ENCODE data around the gene ELOVL1. TPM values are rescaled to one million over a fixed set of nuclear protein-coding genes. Genes with fewer than 3 reads are reported as not detected.

ELOVL1 gene
- total and polyA plus RNA-seq, 2 of the 13 experiments (the other 11 are each of a cell fraction or from before 2014, with no cell fraction given), result 55.2 to 77.4 TPM

DNA sequence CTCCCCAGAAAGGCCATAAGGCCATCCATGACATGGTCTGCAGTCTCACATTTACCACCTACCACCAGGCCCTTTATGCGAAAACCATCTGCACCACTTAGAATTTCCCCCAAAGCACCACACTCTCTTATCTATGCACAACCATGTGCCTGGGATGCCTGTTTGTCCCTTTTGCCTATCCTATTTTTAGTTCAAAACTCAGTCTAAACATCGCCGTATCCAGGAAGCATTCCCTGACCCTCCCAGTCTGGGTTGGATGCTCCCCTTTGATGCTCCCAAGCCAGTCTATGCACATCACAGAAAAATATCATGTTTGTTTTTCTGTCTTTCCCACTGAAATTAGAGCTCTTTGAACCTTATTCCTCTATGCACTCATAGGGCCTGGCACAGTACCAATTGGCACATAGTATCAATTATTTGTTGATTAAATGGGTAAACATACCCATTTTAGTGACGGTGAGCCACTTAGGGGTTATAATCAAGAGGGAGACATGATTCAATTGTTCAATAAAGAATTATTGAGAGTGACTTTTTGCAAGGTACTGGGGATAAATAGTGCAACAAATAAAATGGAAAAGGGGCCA lies 23.5 kb downstream of the ELOVL1 start (continued):
- TF ChIP-seq NFKB2 (CRISPR knock-in tag; IDR thresholded peaks at IDR 0.05; ENCODE audit: borderline replicate concordance), result no peak
- TF ChIP-seq, protein P1, sequence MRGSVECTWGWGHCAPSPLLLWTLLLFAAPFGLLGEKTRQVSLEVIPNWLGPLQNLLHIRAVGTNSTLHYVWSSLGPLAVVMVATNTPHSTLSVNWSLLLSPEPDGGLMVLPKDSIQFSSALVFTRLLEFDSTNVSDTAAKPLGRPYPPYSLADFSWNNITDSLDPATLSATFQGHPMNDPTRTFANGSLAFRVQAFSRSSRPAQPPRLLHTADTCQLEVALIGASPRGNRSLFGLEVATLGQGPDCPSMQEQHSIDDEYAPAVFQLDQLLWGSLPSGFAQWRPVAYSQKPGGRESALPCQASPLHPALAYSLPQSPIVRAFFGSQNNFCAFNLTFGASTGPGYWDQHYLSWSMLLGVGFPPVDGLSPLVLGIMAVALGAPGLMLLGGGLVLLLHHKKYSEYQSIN (CRISPR knock-in tag; IDR thresholded peaks at IDR 0.05; ENCODE audit: borderline replicate concordance), result no peak
- TF ChIP-seq HCFC1 (IDR thresholded peaks at IDR 0.05; ENCODE audit: low read depth, low read length), result no peak
- TF ChIP-seq, protein P2, sequence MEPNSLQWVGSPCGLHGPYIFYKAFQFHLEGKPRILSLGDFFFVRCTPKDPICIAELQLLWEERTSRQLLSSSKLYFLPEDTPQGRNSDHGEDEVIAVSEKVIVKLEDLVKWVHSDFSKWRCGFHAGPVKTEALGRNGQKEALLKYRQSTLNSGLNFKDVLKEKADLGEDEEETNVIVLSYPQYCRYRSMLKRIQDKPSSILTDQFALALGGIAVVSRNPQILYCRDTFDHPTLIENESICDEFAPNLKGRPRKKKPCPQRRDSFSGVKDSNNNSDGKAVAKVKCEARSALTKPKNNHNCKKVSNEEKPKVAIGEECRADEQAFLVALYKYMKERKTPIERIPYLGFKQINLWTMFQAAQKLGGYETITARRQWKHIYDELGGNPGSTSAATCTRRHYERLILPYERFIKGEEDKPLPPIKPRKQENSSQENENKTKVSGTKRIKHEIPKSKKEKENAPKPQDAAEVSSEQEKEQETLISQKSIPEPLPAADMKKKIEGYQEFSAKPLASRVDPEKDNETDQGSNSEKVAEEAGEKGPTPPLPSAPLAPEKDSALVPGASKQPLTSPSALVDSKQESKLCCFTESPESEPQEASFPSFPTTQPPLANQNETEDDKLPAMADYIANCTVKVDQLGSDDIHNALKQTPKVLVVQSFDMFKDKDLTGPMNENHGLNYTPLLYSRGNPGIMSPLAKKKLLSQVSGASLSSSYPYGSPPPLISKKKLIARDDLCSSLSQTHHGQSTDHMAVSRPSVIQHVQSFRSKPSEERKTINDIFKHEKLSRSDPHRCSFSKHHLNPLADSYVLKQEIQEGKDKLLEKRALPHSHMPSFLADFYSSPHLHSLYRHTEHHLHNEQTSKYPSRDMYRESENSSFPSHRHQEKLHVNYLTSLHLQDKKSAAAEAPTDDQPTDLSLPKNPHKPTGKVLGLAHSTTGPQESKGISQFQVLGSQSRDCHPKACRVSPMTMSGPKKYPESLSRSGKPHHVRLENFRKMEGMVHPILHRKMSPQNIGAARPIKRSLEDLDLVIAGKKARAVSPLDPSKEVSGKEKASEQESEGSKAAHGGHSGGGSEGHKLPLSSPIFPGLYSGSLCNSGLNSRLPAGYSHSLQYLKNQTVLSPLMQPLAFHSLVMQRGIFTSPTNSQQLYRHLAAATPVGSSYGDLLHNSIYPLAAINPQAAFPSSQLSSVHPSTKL (CRISPR knock-in tag; IDR thresholded peaks at IDR 0.05), result peak; percentile 33; the same call in 1 of the 2 replicates
- TF ChIP-seq ZNF260 (CRISPR knock-in tag; IDR thresholded peaks at IDR 0.05; ENCODE audit: borderline replicate concordance, low read depth), result no peak
- TF ChIP-seq PHF21A (CRISPR knock-in tag; IDR thresholded peaks at IDR 0.05), result no peak
- no peak for TF ChIP-seq ZKSCAN5 (CRISPR knock-in tag; IDR thresholded peaks at IDR 0.05)
- TF ChIP-seq ZNF329 (CRISPR knock-in tag; IDR thresholded peaks at IDR 0.05; ENCODE audit: low read depth), result no peak
- 0 out of 2 replicates have a peak, but pooled peaks have one; percentile 16 for TF ChIP-seq SAP130 (CRISPR knock-in tag; IDR thresholded peaks at IDR 0.05; ENCODE audit: low read depth)
- no peak for TF ChIP-seq GABPA (IDR thresholded peaks at IDR 0.05; ENCODE audit: low read depth, low read length)
- peak; percentile 23; the same call in 1 of the 2 replicates for TF ChIP-seq GABPA (CRISPR knock-in tag; IDR thresholded peaks at IDR 0.05; ENCODE audit: low read depth)
- no peak for TF ChIP-seq SATB2 (CRISPR knock-in tag; IDR thresholded peaks at IDR 0.05)
- TF ChIP-seq MEF2D (CRISPR knock-in tag; IDR thresholded peaks at IDR 0.05), result 0 out of 2 replicates have a peak, but pooled peaks have one; percentile 37
- no peak for TF ChIP-seq ZNF567 (CRISPR knock-in tag; IDR thresholded peaks at IDR 0.05; ENCODE audit: borderline replicate concordance)
- TF ChIP-seq EP300 (IDR thresholded peaks at IDR 0.05; ENCODE audit: low read depth in 2 of 2, low read length in 2 of 2), result 0 out of 4 replicates have a peak, but pooled peaks of 1 of the 2 experiments have one; percentile 18
- no peak for TF ChIP-seq EP300 (CRISPR knock-in tag; IDR thresholded peaks at IDR 0.05; ENCODE audit: borderline replicate concordance)
- TF ChIP-seq FOXA3 (CRISPR knock-in tag; IDR thresholded peaks at IDR 0.05), result 0 out of 2 replicates have a peak, but pooled peaks have one; percentile 7
- TF ChIP-seq, protein P3, sequence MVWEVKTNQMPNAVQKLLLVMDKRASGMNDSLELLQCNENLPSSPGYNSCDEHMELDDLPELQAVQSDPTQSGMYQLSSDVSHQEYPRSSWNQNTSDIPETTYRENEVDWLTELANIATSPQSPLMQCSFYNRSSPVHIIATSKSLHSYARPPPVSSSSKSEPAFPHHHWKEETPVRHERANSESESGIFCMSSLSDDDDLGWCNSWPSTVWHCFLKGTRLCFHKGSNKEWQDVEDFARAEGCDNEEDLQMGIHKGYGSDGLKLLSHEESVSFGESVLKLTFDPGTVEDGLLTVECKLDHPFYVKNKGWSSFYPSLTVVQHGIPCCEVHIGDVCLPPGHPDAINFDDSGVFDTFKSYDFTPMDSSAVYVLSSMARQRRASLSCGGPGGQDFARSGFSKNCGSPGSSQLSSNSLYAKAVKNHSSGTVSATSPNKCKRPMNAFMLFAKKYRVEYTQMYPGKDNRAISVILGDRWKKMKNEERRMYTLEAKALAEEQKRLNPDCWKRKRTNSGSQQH (CRISPR knock-in tag; IDR thresholded peaks at IDR 0.05; ENCODE audit: low read depth), result no peak
- TF ChIP-seq TAF1 (CRISPR knock-in tag; IDR thresholded peaks at IDR 0.05), result no peak
- peak; percentile 46; the same call in 1 of the 2 replicates for TF ChIP-seq RARA (CRISPR knock-in tag; IDR thresholded peaks at IDR 0.05)
- TF ChIP-seq NFE2L2 (IDR thresholded peaks at IDR 0.05; ENCODE audit: low read length), result no peak
